Upper lobe of right lung (tissue), 1 donor: ENCODE data around the gene PAK4. TPM values are rescaled to one million over a fixed set of nuclear protein-coding genes. Genes with fewer than 3 reads are reported as not detected.

ENCODE experiments used
- ATAC-seq: fragments of 200-7000 bp; cut with Tn5 transposase; one replicate; pipeline ENCODE4 v1.9.1; 2020; ENCODE audit warnings: mild to moderate bottlenecking, moderate library complexity
- DNase-seq: peaks from one replicate; pipeline ENCODE4 v3.0.0-alpha.2; 2020
- H3K27ac ChIP-seq: fragments of 200-600 bp; one replicate; pipeline ENCODE4 v1.8.0; 2022
- H3K27me3 ChIP-seq: fragments of 200-600 bp; one replicate; pipeline ENCODE4 v1.8.0; 2022; ENCODE audit warnings: mild to moderate bottlenecking
- H3K36me3 ChIP-seq: fragments of 200-600 bp; one replicate; pipeline ENCODE4 v1.8.0; 2022
- H3K4me1 ChIP-seq: fragments of 200-600 bp; one replicate; pipeline ENCODE4 v1.8.0; 2022
- H3K4me3 ChIP-seq: fragments of 200-600 bp; one replicate; pipeline ENCODE4 v1.8.0; 2022; ENCODE audit warnings: mild to moderate bottlenecking
- H3K9me3 ChIP-seq: fragments of 200-600 bp; one replicate; pipeline ENCODE4 v1.8.0; 2022
- intact Hi-C: fragments of 100-400 bp; cut with DNase I; formaldehyde crosslinking; loops from one replicate; pipeline ENCODE4 v1.11.0; 2022
- total RNA-seq: library from RNA; stranded (reverse); fragmentation: NEBNext Ultra II Directional; extraction: Animal tissue kit (Norgen Biotek cat#: 25700); gene quantifications from one replicate; pipeline ENCODE4 v1.2.1, GENCODE V29; 2021
- TF ChIP-seq, protein P1 (sequence below): fragments of 200-600 bp; IDR thresholded peaks from one replicate; pipeline ENCODE4 v1.8.0; 2022; ENCODE audit warnings: antibody characterized with exemption
- donor health status: DM: no; HTN: yes; CAD: no; lungs with severe emphysema.

PAK4 gene
- total RNA-seq, 1 donor from 2014 or later = 72.8 TPM

GRCh38 chr19:39200066-39200802 is 74.6 kb downstream of the PAK4 start:
- Histone ChIP-seq H3K27ac (no peak overlapping the region), H3K36me3 (no peaks in the 10 kb centered on the region), H3K9me3 (no peaks in the 10 kb centered on the region), H3K4me1 (peaks cover 7% of the 10 kb centered on the region), H3K27me3 (peaks cover 82% of the 10 kb centered on the region), H3K4me3 (no peak overlapping the region)
- intact Hi-C loops = no loop called here
- TF ChIP-seq, protein P1, sequence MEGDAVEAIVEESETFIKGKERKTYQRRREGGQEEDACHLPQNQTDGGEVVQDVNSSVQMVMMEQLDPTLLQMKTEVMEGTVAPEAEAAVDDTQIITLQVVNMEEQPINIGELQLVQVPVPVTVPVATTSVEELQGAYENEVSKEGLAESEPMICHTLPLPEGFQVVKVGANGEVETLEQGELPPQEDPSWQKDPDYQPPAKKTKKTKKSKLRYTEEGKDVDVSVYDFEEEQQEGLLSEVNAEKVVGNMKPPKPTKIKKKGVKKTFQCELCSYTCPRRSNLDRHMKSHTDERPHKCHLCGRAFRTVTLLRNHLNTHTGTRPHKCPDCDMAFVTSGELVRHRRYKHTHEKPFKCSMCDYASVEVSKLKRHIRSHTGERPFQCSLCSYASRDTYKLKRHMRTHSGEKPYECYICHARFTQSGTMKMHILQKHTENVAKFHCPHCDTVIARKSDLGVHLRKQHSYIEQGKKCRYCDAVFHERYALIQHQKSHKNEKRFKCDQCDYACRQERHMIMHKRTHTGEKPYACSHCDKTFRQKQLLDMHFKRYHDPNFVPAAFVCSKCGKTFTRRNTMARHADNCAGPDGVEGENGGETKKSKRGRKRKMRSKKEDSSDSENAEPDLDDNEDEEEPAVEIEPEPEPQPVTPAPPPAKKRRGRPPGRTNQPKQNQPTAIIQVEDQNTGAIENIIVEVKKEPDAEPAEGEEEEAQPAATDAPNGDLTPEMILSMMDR = no peak
- ATAC-seq = no peak
- DNase-seq = no peak

- TF ChIP-seq, protein P1 = no peak
- intact Hi-C loops = no loop called here
- H3K4me3 ChIP-seq = no peak overlapping the region
- ATAC-seq (no peak), DNase-seq (no peak)
- H3K36me3 ChIP-seq = no peaks in the 10 kb centered on the region
- no peaks in the 10 kb centered on the region for H3K9me3 ChIP-seq
- H3K4me1 ChIP-seq = peaks cover 7% of the 10 kb centered on the region
- H3K27me3 ChIP-seq = peaks cover 78% of the 10 kb centered on the region
- no peak overlapping the region for H3K27ac ChIP-seq
These were observed 75.2 kb downstream of the PAK4 start for GRCh38 chr19:39200803-39201115.

- Histone ChIP-seq H3K4me3 (no peak overlapping the region), H3K27me3 (peaks cover 55% of the 10 kb centered on the region), H3K9me3 (no peaks in the 10 kb centered on the region), H3K27ac (no peak overlapping the region), H3K36me3 (no peaks in the 10 kb centered on the region), H3K4me1 (no peaks in the 10 kb centered on the region)
- ATAC-seq (no peak), DNase-seq (no peak)
- intact Hi-C loops = no loop called here
- TF ChIP-seq, protein P1 = no peak
These were observed 77.4 kb downstream of the PAK4 start for GRCh38 chr19:39202998-39203355.

DNA sequence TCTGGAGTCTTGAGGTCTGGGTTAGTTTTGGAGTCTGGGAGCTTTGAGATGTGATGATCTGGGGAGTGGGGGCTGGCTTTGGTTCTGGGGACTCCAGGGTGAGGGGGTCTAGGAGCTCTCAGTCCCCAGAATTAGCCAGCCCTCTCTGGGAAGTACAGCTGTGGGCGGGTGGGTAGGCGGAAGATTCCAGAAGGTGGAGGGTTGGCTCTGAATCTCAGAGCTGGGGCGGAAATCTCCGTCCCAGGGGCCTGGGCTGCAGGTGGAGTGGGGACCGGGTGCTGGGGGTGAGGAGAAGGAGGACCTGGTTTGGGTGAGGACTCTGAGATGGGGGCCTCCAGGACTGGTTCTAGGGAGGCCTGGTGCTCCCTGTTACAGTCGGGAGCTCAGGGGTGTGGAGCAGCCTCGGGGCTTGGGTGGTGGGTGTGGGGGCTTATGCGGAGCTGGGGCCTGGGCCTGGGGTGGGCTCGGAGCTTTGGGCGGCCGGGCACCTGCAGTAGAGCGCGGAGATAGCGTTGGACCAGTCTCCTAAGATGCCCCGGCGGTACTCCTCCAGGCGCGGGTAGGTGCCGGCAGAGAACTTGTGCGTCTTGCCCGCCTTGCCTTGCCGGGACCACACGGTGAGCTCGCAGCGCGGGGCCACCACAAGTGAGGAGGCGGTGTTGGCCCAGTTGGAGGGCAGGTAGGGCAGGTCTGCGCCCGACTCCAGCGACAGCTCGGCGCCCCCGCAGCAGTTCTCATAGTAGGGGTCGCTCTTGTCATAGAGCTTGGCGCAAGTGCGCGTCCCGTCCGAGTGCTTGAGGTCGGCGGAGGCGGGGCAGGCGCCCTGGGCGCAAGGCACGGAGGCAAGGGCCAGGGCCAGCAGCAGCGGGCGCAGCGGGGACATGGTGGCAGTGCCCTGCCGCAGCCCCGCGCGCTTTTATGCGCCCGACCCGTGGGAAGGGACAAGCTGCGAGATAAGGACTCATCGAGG is 78.1 kb downstream of the PAK4 start, which contains the start of gene SYCN:
Gene SYCN (minus strand): TSS at position 892 of the 970 bp plus-strand sequence. CDS start 9 bp downstream, at position 883.
- H3K4me3 ChIP-seq = no peak within 1 kb of the TSS
- DNase-seq (peak; percentile 73), ATAC-seq (peak; percentile 40)
- no peaks in the 10 kb centered on the region for H3K4me1 ChIP-seq
- no peaks in the 10 kb centered on the region for H3K36me3 ChIP-seq
- TF ChIP-seq, protein P1 = no peak
- peaks cover 49% of the 10 kb centered on the region for H3K27me3 ChIP-seq
- no peak within 1 kb of the TSS for H3K27ac ChIP-seq
- no peaks in the 10 kb centered on the region for H3K9me3 ChIP-seq
- intact Hi-C loops = no loop called here

DNA sequence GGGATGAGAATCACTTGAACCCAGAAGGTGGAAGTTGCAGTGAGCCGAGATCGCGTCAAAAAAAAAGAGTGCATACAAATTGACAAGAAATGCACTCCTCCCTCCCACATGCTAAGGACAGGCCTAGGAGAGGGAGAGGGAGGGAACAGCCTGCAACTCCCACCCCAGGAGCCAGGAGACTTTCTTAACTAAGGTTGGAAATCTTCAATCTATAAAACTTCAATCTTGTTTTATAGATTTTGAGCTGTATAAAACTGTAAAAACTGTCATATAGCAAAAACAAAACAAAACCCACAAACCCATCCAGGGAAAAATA is 79.8 kb downstream of the PAK4 start:
- intact Hi-C loops = no loop called here
- Histone ChIP-seq H3K27me3 (peaks cover 34% of the 10 kb centered on the region), H3K4me3 (no peak overlapping the region), H3K36me3 (no peaks in the 10 kb centered on the region), H3K27ac (no peak overlapping the region), H3K9me3 (no peaks in the 10 kb centered on the region), H3K4me1 (no peaks in the 10 kb centered on the region)
- ATAC-seq (no peak), DNase-seq (no peak)
- TF ChIP-seq, protein P1 = no peak
